Chondrocyte (in vitro differentiated cells): ENCODE measurements around the gene PPP4C. TPM values are rescaled to one million over a fixed set of nuclear protein-coding genes. Genes with fewer than 3 reads are reported as not detected.
A peak's percentile ranks its signal among the peaks of the same experiment; 100 is the strongest.

ENCODE experiments used
- DNase-seq: peaks from one replicate; pipeline ENCODE4 v3.0.0; 2021; ENCODE audit warnings: mixed read lengths, low spot score
- H3K27ac Mint-ChIP-seq: one replicate; pipeline ENCODE4 v1.8.0; 2021; ENCODE audit warnings: mild to moderate bottlenecking, moderate library complexity, mixed read lengths; ENCODE audit not compliant: unreplicated experiment
- H3K27me3 Mint-ChIP-seq: 2 replicates; pipeline ENCODE4 v1.8.0; 2021; ENCODE audit warnings: low read depth, mixed read lengths
- H3K36me3 Mint-ChIP-seq: 2 replicates; pipeline ENCODE4 v1.8.0; 2021; ENCODE audit warnings: low read depth, mixed read lengths
- H3K4me1 Mint-ChIP-seq: 2 replicates; pipeline ENCODE4 v1.8.0; 2021; ENCODE audit warnings: low read depth, mild to moderate bottlenecking, mixed read lengths
- H3K4me3 Mint-ChIP-seq: one replicate; pipeline ENCODE4 v1.8.0; 2021; ENCODE audit warnings: mild to moderate bottlenecking, moderate library complexity, mixed read lengths; ENCODE audit not compliant: unreplicated experiment
- H3K9me3 Mint-ChIP-seq: 2 replicates; pipeline ENCODE4 v1.8.0; 2021; ENCODE audit warnings: low read depth, mixed read lengths
- total RNA-seq: library from RNA; stranded (reverse); gene quantifications from 3 replicates; pipeline ENCODE4 v1.2.1, GENCODE V29; 2021
- TF ChIP-seq, protein P1 (sequence below): fragments of 200-600 bp; sonication (generic); IDR thresholded peaks from 2 replicates; pipeline ENCODE4 v1.5.0; 2021; ENCODE audit warnings: antibody characterized with exemption, mild to moderate bottlenecking, moderate library complexity

The PPP4C gene
- total RNA-seq, 1 donor from 2014 or later, result 81.0 TPM

DNA sequence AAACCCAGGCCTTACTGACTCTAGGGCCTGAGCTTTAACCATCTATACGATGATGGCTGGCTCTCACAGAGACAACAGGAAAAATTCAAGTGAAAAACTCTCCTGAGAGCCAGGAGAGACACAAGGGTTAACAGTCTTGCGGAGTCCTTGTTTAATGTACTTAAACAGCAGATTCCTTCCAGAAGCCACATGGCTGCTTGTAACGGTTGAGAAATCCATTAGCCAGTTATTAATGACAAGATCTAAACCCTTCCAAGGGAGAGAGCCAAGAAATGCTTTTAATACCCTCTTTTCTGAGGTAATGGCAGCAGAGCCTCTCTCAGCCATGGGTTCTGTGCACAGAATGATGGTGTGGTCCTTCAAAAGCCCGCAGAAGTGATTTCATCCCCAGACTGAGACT, 15.4 kb upstream of the PPP4C start:
- peaks cover 14% of the 10 kb centered on the region for H3K4me1 Mint-ChIP-seq
- H3K27ac Mint-ChIP-seq, result no peak overlapping the region
- no peak for DNase-seq

DNA sequence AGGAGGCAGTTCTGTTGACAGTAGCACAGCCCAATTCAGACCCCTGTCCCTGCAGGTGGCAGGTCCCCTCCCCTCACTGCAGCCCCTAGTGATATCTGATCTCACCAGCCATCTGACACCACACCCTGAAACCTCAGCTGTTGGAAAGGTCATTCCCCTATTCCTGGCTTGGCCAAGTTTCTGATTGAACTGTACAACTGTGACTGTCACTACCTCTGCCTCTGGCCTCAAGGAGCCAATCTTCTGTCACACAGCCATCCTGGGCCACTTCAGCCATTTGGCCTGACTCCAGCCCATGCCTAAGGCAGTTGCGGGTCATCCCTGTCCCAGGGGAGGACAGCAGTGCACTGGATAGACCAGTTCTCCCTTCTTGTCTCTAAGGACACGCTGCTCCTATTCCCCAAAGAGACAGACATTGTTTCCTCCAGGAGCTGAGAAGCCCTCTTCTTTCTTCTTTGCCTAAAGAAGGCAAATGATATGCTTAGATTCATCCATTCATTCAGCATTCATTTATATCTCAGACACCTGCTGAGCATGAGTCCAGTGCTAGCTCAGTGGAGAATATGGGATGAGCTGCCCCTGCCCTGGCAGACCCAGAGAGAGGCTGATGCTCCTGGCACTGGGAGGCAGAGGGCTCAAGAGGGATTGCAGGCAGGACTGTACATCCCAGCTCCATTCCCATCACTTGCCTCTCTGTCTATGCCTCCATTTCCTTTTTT, 14.8 kb upstream of the PPP4C start:
- Mint-ChIP-seq H3K36me3 (peaks cover 2% of the 10 kb centered on the region), H3K27ac (no peak overlapping the region), H3K9me3 (no peaks in the 10 kb centered on the region), H3K4me1 (peaks cover 14% of the 10 kb centered on the region), H3K4me3 (no peak overlapping the region), H3K27me3 (no peaks in the 10 kb centered on the region)
- DNase-seq, result no peak
- TF ChIP-seq, protein P1, sequence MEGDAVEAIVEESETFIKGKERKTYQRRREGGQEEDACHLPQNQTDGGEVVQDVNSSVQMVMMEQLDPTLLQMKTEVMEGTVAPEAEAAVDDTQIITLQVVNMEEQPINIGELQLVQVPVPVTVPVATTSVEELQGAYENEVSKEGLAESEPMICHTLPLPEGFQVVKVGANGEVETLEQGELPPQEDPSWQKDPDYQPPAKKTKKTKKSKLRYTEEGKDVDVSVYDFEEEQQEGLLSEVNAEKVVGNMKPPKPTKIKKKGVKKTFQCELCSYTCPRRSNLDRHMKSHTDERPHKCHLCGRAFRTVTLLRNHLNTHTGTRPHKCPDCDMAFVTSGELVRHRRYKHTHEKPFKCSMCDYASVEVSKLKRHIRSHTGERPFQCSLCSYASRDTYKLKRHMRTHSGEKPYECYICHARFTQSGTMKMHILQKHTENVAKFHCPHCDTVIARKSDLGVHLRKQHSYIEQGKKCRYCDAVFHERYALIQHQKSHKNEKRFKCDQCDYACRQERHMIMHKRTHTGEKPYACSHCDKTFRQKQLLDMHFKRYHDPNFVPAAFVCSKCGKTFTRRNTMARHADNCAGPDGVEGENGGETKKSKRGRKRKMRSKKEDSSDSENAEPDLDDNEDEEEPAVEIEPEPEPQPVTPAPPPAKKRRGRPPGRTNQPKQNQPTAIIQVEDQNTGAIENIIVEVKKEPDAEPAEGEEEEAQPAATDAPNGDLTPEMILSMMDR, result no peak

More for the DNA sequence above, 15.4 kb upstream of the PPP4C start:
- Mint-ChIP-seq H3K9me3 (no peaks in the 10 kb centered on the region), H3K27me3 (no peaks in the 10 kb centered on the region), H3K36me3 (peaks cover 2% of the 10 kb centered on the region), H3K4me3 (no peak overlapping the region)
- TF ChIP-seq, protein P1, result no peak

DNA sequence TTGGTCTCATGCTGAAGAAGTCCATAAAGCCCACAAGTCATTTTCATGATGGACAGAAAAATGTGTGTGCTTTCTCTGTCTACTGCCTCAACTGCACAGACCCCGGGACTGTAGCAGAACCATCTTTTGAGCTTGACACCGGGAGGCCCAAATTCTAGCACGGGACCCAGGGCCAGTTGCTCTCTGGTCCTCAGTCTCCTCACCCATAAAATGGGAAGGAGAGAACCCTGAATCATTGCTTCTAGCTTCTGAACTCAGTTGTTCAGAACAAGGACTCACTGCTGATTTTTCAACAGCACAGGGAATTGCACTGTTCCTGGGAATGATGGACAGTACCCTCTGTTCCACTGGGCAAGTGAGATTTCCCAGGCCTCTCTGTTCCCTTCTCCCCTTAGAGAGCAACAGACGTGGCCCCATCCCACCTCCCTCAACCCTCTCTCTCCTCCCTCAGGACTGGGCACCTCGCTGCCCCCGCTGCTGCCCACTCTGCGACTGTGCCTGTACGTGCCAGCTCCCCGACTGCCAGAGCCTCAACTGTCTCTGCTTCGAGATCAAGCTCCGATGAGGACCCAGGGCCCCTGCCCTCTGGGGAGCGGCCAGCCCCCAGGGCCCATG, 12.4 kb upstream of the PPP4C start:
- Mint-ChIP-seq H3K4me3 (peak overlapping the region; percentile 93), H3K27me3 (no peaks in the 10 kb centered on the region), H3K27ac (peak overlapping the region; percentile 98), H3K36me3 (peaks cover 17% of the 10 kb centered on the region), H3K9me3 (no peaks in the 10 kb centered on the region), H3K4me1 (peaks cover 28% of the 10 kb centered on the region)
- DNase-seq, result no peak
- TF ChIP-seq, protein P1, result no peak

DNA sequence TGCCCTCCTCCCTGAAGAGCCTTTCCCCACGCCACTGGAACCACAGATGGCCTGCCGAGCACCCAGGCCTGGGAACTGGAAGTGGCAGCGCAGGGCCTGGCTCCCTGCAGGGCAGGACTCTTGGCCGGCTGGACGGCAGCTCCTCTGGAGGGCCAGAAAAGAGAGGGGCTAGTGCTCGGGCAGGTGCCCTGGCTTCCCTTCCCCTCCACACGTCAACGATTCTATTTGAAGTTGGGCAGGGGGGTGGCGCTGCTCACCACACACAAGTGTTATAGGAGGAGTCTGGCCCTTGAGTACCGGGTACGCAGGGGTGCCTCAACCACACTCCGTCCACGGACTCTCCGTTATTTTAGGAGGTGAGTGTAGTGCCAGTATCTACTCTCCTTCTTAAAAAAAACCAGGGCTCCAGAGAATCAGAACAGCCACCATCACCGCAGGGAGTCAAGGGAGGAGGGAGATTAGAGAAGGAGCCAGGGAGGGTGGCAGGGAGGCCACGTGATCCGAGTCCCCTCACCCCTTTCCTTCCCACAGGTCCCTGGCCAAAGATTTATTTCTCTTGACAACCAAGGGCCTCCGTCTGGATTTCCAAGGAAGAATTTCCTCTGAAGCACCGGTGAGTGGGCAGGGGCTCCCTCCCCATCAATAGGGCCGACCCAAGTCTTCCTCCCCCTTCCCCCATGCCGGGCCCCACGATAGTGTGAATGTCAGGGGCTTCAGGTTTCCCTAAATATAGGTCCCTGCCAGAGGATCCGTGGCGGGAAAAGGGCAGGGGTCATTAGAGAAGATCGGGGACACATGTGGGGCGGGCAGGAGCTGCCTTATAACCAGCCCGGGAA, 11.7 kb upstream of the PPP4C start:
- H3K27ac Mint-ChIP-seq, result peak overlapping the region; percentile 98
- no peaks in the 10 kb centered on the region for H3K27me3 Mint-ChIP-seq
- H3K9me3 Mint-ChIP-seq, result no peaks in the 10 kb centered on the region
- H3K4me1 Mint-ChIP-seq, result peaks cover 35% of the 10 kb centered on the region
- peaks cover 21% of the 10 kb centered on the region for H3K36me3 Mint-ChIP-seq
- DNase-seq, result no peak
- peak overlapping the region; percentile 93 for H3K4me3 Mint-ChIP-seq
- TF ChIP-seq, protein P1, result peak; percentile 62

DNA sequence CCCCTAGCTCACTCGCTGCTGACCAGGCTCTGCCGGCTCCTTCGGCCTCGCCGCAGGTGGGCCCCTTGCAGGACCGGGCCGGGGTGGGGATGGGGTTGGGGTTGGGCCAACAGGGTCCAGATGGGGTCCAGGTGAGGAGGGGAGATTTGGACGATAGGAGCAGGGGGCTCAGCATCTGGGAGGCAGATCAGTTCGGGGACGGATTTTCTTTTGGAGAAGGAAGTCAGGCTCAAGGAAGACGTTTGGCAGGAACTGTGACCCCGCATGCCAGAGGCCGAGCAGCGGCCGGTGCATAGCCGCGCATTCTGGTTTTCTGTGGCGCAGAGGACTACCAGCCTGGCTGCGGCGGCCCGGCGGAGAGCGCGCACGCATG, 11.1 kb upstream of the PPP4C start:
- Mint-ChIP-seq H3K36me3 (peaks cover 25% of the 10 kb centered on the region), H3K27me3 (no peaks in the 10 kb centered on the region), H3K4me1 (peaks cover 42% of the 10 kb centered on the region), H3K27ac (peak overlapping the region; percentile 98), H3K4me3 (peak overlapping the region; percentile 93), H3K9me3 (no peaks in the 10 kb centered on the region)
- TF ChIP-seq, protein P1, result no peak
- no peak for DNase-seq
